ENCODE data around the gene GBGT1. TPM values are rescaled to one million over a fixed set of nuclear protein-coding genes. Genes with fewer than 3 reads are reported as not detected.
A peak's percentile ranks its signal among the peaks of the same experiment; 100 is the strongest.

Gene GBGT1
- total and polyA plus RNA-seq, 9 of the 15 experiments (the other 6 are each of a cell fraction or from before 2014, with no cell fraction given), result 0.55 to 25.8 (median 13.7) TPM

- H3K4me1 ChIP-seq (replicated peaks in 1 of 2; ENCODE audit: control insufficient read depth in 2 of 2, insufficient read depth in 2 of 2, low read length in 2 of 2), result peaks cover 55 to 92% of the 10 kb centered on the region in 2 experiments
- peak in 1 of 4 experiments; percentile 43 for DNase-seq (ENCODE audit: extremely low read depth in 1 of 4, low spot score in 3 of 4)
- FAIRE-seq, result no peak
- in situ Hi-C loops (cut with MboI) (no loop called here), intact Hi-C loops (cut with micrococcal nuclease) (no loop called here)
- peaks cover 84% of the 10 kb centered on the region for H3K79me2 ChIP-seq (ENCODE audit: control insufficient read depth, insufficient read depth, low read length)
- H3K4me3 ChIP-seq, result peak overlapping the region; percentile 63
- H3K4me2 ChIP-seq (ENCODE audit: insufficient read depth, low read length), result peak overlapping the region; percentile 78
- ATAC-seq, result no peak
- H4K20me1 ChIP-seq (replicated peaks; ENCODE audit: control insufficient read depth, insufficient read depth, low read length), result peaks cover 16% of the 10 kb centered on the region
- POLR2A ChIA-PET, result interaction anchor here (0.6 to 2.5 kb wide), 2 partner anchors 14 to 1037 kb away, joined by 3 to 8 read pairs; no protein-coding TSS in a partner anchor
- peak overlapping the region; percentile 69 to 94; a peak in 3 of 4 replicates for H3K9ac ChIP-seq (ENCODE audit: insufficient read depth in 1 of 2, low read depth in 2 of 2, low read length in 2 of 2)
- H3K27ac ChIP-seq (ENCODE audit: extremely low read depth, low read depth, low read length), result no peak overlapping the region
- CTCF ChIA-PET (ENCODE audit: low intra/inter-chr PET ratio), result no interaction called here
- peaks cover 14% of the 10 kb centered on the region; the same call in 2 of the 3 replicates for H3K36me3 ChIP-seq (ENCODE audit: control insufficient read depth, insufficient read depth, low read length)
- TSS peak; percentile 45 for BruUV-seq (replicated peaks)
- WGBS (ENCODE audit: insufficient coverage, low coverage, missing lambda C conversion rate), result 64% methylated on average over 16 of the region's 21 CpGs
- H3K9me1 ChIP-seq (ENCODE audit: control insufficient read depth, insufficient read depth, low read length), result no peaks in the 10 kb centered on the region
- no peak overlapping the region for H2AFZ ChIP-seq (ENCODE audit: low read depth, low read length)
- no peaks in the 10 kb centered on the region for H3K27me3 ChIP-seq (ENCODE audit: control insufficient read depth in 2 of 2, insufficient read depth in 2 of 2, low read length in 2 of 2)
- no peaks in the 10 kb centered on the region for H3K9me3 ChIP-seq (replicated peaks; ENCODE audit: control insufficient read depth, insufficient read depth, low read depth, low read length)
- TF ChIP-seq NCOR1 (IDR thresholded peaks at IDR 0.05), result no peak
- no peak for TF ChIP-seq ID3 (CRISPR knock-in tag; IDR thresholded peaks at IDR 0.05)
- no peak for TF ChIP-seq ID3 (tag; IDR thresholded peaks at IDR 0.05)
- no peak for TF ChIP-seq CTCF (IDR thresholded peaks at IDR 0.05 in 2 of 3, conservative IDR thresholded peaks at IDR 0.05 in 1 of 3; ENCODE audit: insufficient read depth in 2 of 3, low read depth in 1 of 3, low read length in 3 of 3)
- TF ChIP-seq ELK3 (CRISPR knock-in tag; IDR thresholded peaks at IDR 0.05), result no peak
- TF ChIP-seq CREM (IDR thresholded peaks at IDR 0.05; ENCODE audit: low read depth), result no peak
- 0 out of 2 replicates have a peak, but pooled peaks have one; percentile 2 for TF ChIP-seq ZC3H4 (CRISPR knock-in tag; IDR thresholded peaks at IDR 0.05; ENCODE audit: borderline replicate concordance)
- TF ChIP-seq C11orf30 (IDR thresholded peaks at IDR 0.05; ENCODE audit: low read depth), result no peak
- TF ChIP-seq, protein P1, sequence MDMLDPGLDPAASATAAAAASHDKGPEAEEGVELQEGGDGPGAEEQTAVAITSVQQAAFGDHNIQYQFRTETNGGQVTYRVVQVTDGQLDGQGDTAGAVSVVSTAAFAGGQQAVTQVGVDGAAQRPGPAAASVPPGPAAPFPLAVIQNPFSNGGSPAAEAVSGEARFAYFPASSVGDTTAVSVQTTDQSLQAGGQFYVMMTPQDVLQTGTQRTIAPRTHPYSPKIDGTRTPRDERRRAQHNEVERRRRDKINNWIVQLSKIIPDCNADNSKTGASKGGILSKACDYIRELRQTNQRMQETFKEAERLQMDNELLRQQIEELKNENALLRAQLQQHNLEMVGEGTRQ (CRISPR knock-in tag; IDR thresholded peaks at IDR 0.05), result no peak
- no peak for TF ChIP-seq ZBTB1 (CRISPR knock-in tag; IDR thresholded peaks at IDR 0.05; ENCODE audit: borderline replicate concordance, low read depth)
- no peak for TF ChIP-seq CREB5 (CRISPR knock-in tag; IDR thresholded peaks at IDR 0.05)
- no peak for TF ChIP-seq TCF3 (CRISPR knock-in tag; IDR thresholded peaks at IDR 0.05)
- 0 out of 2 replicates have a peak, but pooled peaks have one; percentile 21 for TF ChIP-seq ZBTB33 (CRISPR knock-in tag; IDR thresholded peaks at IDR 0.05)
Observed at GRCh38 chr9:133119846-133120500, 43.7 kb downstream of the GBGT1 start.

All from K562 (cell line).